HG02970 (cell line): Measurements from ENCODE around the gene SV2C.

Experiments
- ATAC-seq: cut with Tn5 transposase; IDR thresholded peaks from one replicate; pipeline ENCODE4 v1.9.1; 2021; ENCODE audit warnings: mild to moderate bottlenecking, moderate library complexity, moderate number of reproducible peaks; ENCODE audit not compliant: unreplicated experiment, low FRiP score

The SV2C gene

DNA sequence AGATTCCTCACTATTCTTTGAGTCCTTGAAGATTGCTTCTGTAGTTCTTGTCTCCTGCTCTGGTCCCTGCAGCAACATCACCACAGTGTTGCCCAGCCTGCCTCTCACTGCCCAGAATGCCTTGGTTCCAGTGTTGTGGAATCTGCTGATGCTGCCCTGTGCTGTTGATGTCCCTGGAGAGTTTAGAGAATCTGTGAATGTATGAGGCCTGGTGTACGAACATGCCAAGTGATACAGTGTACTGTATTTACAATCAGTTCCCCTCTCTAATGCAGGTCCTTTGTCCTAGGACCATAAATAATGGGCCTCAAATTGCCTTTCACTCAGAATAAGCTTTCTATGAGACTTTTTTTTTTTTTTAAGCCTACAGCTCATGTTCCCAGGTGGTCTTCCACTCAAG is 8.2 kb downstream of the SV2C start:
- ATAC-seq: no peak

DNA sequence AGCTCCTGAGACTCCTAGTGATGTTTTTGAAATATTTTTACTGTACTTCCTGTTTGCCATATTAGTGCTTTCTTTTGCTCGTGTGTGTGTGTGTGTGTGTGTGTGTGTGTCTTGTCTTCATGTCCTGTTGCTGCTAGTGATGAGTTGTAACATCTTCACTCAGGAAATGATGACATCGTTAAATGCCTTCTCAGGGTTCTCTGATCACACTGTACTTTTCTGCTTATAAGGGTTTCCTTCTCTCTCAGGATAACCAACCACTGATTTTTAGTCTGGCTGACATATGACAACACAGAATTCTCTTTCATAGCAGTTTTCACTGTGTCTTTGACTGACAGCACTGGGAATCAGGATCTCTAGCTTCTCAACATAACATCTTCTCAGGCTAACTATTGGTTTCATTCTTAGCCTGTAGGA is 16.1 kb downstream of the SV2C start:
- peak; percentile 50 for ATAC-seq

DNA sequence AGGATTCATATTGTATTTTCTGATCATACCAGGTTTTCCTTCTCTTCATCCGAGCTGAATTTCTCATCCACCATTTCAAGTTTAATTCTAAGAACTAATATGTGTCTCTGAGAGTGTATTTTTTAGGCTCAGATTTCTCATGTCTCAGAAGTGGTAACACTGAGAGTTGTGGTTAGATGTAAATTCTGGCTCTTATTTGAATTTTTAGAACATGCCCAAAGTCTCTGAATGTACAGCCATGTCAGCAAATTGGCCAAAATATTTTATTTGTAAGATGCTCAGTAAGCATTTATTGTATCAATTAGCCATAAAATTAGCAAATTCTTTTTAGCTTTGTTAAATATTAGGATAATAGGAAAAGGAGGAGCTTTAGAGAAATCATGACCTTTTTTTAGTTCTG is 16.6 kb downstream of the SV2C start:
- peak; percentile 9 for ATAC-seq

DNA sequence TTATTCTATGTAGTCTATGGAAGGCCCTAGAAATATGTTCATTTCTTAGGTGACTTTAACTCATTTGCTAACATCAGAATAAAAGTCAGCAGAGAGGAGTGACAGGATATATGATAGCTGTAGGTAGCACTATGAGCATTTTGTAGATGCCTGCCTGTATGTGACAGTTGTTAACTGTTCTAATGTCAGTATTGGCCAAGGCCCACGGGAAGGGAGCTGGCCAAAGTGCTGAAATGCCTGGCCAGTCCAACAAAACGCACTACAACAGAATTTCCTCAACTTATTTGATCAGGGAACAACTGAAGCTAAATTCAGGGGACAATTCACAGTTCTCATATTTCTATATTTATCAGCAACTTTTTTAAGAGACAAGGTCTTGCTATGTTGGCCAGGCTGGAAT is 20.8 kb downstream of the SV2C start:
- ATAC-seq: no peak

DNA sequence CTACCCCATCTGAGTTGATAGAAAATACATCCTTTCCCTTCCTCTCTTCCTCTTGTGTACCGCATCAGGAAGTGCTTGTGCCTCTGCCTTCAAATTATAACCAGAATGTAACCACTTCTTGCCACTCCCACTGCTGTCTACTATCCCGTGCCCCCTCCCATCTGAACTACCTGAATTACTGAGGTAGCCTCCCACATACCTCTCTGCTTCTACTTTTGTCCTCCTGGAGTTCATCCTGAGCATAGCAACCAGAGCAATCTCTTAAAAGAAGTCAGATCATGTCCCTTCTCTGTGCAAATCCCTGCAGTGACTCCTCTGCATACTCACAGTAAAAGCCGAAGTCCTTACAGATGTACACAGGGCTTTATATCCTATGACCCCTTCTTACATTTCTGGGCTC is 23.0 kb downstream of the SV2C start:
- no peak for ATAC-seq

DNA sequence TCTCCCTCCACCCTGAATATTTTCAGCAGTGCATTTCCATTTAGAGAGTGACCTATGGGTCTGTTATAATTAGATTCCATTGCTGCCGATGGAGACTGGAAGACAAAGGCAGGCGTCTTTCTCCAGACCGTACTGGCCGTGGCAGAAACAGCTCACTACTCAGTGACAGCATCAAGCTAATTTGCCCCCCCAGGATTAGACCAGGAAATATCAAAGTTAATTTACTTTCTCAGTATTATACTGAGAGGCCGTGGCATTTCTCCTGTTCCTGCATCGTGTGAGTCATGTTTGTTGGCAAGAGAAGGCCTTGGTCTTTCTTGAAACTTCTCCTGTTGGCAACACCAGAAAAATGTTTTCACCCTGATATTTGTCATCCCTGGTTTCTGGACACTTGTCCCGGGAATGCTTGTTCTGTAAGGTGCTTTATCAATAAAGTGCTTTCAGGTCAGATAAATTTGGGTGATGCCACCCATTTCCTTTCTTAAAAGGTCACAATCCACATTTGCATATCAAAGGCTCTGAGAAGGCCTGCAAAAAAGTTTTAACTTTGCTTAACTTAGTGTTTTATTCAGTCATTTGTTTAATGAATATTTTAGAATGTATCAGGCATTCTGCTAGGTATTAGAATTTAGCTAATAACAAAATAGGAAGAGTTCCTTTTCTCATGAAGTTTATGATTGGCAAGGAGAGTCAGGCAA is 28.4 kb downstream of the SV2C start:
- no peak for ATAC-seq

DNA sequence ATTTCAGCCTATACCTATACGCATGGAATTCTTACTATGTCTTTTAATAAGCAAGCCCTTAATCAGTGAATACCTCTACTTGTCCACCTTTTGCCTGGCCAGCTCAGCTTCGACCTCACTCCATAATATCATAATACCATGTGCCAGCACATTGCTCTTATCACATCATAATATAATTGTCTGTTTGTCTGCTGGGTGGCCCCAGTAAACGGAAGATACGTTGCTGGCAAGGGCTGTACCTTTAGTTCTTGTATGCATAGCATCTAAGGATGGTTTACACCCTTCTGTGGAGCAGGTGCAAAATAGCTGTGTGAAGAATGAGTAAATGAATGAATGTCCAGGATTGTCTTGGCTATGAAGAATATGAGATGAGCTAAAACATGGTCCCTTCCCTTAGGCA is 29.9 kb downstream of the SV2C start:
- no peak for ATAC-seq

DNA sequence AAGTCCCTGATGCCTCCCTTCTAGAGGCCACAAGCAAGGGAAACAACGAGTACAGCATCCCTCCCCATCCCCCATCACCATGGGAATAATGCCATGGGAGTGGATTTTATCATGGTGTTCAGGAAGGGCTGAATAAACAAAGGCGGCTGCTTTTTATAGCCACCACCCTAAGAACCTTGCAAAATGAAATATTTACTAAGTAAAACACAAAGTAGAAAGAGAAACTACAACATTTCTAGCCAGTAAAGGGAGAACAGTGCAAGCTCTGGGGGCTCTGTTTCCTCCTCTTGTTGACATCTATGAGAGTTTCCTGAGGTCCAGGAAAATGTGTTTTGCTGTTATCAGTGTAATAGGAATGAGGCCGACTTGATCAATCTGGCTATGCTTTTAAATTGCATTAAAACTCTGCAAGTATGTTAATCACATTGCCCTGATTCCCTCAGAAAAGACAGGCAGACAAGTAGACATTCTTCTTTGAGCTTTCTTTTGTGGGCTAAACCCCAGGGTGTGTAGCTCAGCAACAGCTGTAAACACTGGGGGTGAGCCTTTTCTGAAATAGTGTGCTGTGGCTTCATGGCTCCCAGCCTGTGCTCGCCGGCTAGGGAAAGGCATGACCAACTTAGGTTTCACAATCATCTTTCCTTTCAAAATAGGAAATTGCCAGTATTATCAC is 31.1 kb downstream of the SV2C start:
- no peak for ATAC-seq

DNA sequence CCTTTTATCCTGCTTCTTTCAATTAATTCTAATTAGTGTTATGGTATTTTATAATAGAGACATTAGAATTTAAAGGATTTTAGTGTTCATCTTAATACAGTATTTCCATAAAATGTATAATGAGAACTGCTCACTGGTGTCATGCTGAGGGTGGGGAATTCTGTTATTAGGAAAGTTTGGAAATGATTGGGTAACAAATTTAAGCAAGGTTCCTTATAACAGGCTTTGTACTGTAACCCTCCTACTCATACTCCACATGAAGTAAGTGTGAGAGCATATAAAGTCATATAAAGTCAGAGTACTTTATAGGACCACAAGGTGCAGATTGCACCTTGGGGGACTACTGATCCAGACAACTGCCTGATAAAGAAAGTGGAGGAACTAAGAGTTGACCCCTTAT is 42.2 kb downstream of the SV2C start:
- no peak for ATAC-seq

DNA sequence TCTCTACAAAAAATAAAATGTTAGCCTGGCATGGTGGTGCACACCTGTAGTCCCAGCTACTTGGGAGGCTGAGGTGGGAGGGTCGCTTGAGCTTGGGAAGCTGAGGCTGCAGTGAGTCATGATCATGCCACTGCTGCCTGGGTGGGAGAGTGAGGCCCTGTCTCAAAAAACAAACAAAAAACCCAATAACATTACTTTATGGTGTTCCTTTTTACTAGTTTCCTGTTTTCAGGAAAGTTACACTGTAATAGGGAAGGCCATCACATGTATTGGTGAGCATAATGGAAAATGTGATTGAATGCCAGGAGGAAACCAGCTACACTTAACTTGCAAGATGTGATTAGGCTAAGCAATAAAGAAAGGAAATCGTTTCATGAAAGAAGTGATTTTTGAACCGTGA is 42.7 kb downstream of the SV2C start:
- ATAC-seq: no peak

DNA sequence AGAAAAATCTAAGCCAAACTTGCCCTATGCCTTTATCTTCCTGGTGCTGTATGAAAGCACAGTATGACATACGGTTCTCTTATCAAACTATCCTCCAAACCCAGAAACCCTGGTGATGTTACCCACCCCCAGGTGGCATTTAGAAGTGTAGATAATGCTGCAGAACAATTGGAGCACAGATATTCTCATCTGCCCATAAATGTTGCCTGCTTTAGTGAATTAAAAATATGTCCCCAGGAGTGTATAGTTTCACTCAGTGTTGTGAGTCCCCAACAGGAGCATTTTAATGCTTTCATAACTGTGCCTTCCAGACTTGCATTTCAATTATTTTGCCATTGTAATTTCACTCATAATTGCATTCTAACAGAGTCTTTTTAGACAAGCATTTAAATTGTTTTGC is 50.8 kb downstream of the SV2C start:
- no peak for ATAC-seq

DNA sequence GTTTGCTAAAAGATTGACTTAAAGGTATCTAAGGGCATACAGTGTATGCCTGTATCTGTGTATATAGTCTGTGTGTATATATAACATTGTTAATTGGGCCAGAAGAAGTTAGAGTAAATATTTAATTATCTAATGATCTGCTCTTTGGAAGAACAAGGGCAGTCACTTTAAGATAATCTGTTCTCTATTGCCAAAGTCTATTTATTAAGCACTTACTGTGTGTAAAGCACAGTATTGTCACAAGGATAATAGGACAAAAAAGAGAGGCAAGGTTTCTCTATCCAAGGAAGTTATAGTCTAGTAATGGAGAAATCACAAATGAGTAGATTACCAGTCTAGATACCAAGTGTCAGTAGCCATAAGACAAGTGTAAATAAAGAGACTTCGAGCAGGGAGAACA is 51.5 kb downstream of the SV2C start:
- no peak for ATAC-seq

DNA sequence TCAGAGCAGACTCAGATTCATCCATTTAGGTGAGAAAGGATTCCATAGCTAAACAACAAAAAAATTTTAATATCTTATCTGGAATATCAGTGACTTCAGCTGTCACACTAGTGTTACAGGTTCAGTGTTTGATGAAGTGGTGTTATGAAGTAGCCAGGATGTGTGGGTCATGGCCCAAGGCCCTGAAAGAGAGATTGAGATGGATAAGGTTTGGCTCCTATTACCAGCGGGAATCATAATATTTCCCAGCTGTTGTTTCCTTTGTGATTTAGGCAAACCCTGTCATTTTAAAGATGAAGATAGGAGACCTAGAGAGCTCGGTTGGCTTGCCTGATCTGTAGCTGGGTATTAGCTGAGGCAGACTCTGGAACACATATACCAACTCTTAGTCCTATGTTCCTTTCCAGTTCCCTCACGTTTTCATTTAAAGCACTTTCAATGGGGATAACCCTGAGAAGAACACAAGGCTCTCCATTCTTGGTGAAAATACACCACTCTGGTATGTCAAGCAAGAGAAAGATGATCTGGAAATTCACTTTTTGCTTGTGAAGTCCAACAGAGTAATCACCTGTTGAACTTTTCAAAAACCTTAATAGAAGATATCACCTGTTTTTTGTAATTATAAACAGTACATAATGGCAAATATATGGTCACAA is 54.8 kb downstream of the SV2C start:
- ATAC-seq: no peak

DNA sequence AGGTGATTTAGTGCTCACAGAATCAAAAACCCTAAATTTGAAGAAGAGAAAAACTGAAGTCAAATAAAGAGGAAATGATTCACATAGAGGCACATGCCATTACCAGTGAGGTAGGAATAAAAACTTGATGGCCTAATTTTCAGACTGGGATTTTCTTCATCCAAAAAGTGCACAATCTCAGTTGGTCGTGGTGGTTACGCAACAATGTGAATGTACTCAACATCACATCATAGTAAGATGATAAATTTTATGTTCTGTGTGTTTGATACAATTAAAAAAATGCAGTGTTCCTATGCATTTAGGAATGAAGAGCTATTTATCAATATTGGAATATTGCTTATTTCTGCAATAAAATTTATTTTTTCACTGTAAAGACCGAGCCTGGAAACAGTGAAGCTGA is 60.7 kb downstream of the SV2C start:
- no peak for ATAC-seq

DNA sequence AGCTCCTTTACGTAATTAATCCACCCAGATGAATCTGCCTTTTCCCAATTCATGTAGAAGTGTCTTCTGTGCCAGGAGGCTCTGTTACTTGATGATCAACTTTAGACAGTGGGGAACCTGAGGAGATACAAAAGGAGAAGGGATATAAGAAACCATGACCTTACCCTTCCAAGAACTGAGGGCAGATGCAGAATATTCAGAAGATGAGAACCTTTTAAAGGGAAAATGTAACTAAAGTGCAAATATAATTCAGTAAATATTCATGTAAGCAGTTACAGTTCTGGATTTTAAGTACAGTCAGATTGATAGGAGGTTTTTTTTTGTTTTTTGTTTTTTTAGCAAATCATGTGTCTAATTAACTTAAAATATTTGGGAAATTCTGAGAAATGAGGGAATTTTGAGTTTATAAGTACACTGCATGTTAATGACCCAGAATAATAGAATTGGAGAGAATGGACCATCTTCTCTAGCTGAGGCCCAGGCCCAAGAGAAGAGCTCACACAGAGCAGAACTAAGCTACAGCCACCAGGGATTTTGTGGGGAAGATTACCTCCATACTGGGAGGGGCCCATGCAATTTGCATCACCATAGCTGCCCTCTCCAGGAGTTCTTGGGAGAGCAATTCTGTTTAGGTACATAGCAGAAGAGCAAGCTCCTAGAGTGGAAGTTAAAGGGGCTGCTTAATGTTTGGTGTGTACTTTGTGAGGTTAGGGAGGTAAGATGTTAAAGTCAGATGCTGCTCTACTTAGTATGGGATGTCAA is 61.5 kb downstream of the SV2C start:
- ATAC-seq: no peak

DNA sequence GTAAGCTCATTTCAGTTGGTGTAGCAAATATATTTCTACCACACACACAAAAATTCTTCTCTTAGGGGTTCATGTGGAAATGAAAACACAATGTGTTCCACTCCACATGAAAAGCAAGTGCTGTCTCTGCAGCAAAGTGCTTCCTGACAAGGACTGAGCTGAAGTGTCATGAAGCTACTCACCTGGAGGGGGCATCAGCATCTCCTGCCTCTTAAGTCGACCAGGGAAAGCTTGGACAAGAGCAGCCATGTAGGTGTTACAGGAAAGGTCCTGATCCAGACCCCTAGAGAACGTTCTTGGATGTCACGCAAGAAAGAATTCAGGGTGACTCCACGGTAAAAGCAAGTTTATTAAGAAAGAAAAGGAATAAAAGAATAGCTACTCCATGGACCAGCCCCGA is 62.8 kb downstream of the SV2C start:
- ATAC-seq: no peak

DNA sequence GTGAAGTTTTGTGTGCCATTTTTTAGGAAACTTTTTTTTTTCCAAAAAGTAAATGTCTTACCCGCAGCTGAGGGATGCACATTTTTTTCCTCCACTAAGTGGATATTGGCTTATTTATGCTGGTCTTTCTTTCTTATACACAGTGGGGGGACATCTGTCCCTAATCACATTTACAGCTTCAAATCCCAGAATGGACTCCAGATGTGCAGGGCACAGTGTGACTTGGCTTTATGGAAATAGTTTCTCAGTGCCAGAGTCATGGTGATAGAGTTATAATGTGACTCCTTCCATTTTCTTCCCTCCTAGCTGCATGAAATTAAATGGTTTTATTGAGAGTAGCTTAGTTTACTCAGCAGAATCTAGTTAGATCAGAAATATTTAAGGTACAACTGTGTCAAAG is 66.5 kb downstream of the SV2C start:
- no peak for ATAC-seq

DNA sequence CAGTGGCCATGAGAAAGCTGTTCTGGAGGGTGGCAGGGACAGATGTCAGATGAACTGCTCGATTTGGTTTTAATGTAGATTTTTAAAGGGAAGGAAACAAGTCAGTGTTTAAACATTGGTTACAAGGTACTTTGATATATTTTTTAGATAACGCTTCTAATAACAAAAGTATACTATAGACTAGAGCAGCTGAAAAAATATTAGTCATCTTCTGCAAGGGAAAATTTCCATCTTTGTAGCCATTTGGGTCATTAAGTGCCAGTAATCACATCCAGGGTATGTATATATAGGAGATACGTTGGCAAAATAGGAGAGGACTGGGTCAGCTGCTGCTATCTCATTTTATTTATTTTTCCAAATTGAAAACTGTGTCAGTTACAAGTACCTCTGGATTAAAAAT is 69.0 kb downstream of the SV2C start:
- no peak for ATAC-seq

DNA sequence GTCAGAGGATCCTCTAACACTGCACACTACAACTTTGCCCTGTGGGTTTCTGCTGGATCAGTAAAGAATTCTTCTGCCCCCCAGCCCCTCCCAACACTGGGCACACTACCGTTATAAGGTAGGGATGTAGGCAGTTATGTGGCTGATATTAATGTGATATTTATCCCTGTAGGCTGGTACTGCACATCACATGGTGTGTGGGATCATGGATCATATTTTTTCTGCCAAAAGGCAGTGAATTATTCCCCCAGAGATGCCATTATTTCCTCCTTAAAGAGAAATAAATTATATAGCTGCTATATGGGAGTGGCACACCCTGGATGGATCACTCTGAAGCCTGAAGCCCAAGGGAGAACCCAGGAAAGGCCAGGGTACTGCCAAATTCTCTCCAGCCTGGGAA is 69.5 kb downstream of the SV2C start:
- no peak for ATAC-seq

DNA sequence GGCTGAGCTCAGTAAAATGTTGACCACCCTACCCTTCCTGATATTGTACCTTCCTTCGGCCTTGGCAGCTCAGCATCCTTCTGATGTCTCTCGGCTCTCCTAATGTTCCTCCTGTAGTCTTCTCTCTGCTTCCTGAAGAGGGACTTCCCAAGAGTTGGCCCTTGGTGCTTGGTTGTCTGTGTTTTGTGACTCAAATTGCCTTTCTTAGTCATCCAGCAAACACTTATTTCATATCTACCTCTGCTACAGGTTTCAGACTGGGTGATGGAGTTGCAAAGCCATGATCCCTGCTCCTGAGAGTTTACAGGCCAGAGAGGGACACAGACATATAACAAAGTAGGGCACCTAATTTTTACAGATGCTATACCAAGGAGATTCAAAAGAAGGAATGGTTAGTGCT is 70.1 kb downstream of the SV2C start:
- no peak for ATAC-seq

DNA sequence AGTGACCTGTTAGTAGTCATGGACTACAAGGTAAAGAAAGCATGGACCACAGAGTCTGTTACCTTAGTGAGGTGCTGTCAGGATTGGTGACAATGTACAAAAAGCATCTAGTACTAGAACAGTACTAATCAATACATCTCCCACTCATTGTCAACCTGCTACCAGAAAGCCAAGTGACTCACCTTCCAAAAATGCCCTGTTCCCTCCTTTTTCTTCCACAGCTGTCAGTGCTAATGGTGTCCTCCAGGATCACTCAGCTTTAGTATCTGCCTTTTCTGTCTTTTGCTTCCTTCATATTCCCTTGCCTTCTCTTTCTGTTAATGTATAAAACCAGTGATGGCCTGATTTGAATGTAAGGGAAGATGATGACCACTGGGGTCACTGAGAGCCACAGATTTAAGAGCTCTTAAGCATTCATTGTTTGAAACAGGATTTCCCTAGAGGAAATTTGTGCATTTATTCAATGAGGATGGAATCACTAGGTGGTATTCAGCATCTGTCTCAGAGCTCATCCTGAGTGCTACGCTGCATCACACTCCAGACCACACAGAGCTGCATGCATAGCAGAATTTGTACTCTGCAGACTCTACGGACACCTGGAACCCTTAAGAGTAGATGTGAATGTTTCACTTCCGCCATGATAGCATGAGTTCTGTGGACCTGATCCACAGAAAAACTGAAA is 71.0 kb downstream of the SV2C start:
- ATAC-seq: no peak
